B cell (primary cell): ENCODE results near the gene GAMT. TPM values are rescaled to one million over a fixed set of nuclear protein-coding genes. Genes with fewer than 3 reads are reported as not detected.

Experiments used
- ATAC-seq: fragments of 200-7000 bp; cut with Tn5 transposase; one replicate; pipeline ENCODE4 v1.10.0; 2021; ENCODE audit warnings: low read depth, mild to moderate bottlenecking, moderate number of reproducible peaks, moderate library complexity
- CTCF ChIA-PET: fragments of 350-600 bp; sonication (Branson Sonifier 250); formaldehyde crosslinking; loops from one replicate; lab custom pipeline; 2021; ENCODE audit warnings: antibody characterized with exemption, inconsistent platforms; lab: Charles Lee
- POLR2A ChIA-PET: fragments of 350-600 bp; sonication (Branson Sonifier 250); formaldehyde crosslinking; loops from one replicate; lab custom pipeline; 2021; ENCODE audit warnings: antibody characterized with exemption; lab: Charles Lee
- DNase-seq: peaks from one replicate; pipeline ENCODE4 v3.0.0; 2013
- H2AFZ ChIP-seq: 2 replicates; pipeline ENCODE4 v1.6.1; 2012; ENCODE audit warnings: mild to moderate bottlenecking, low read depth, low read length; ENCODE audit not compliant: insufficient read depth, poor library complexity, severe bottlenecking
- H3K27ac ChIP-seq, 2 donors: 1 replicate in 1 of 2; 2 replicates in 1 of 2; pipeline ENCODE4 v1.5.1; 2012 to 2013; ENCODE audit warnings: low read length in 2 of 2, mild to moderate bottlenecking in 2 of 2, moderate library complexity in 1 of 2
- H3K27me3 ChIP-seq, 4 experiments: fragments of 200-600 bp in 1 of 4; sonication (generic) in 1 of 4; replicated peaks in 1 of 4; 1 replicate in 2 of 4; 2 replicates in 2 of 4; pipeline versions ENCODE4 v1.6.1 to v1.7.0; 2013 to 2016; ENCODE audit warnings: low read length in 3 of 4, mild to moderate bottlenecking in 2 of 4, mixed read lengths in 1 of 4, moderate library complexity in 1 of 4; ENCODE audit not compliant: insufficient read depth in 4 of 4, control insufficient read depth in 3 of 4; ENCODE audit errors: control extremely low read depth in 1 of 4
- H3K36me3 ChIP-seq, 2 experiments: replicated peaks in 1 of 2; 1 replicate in 1 of 2; 2 replicates in 1 of 2; pipeline versions ENCODE4 v1.6.1 to v1.7.1; 2013; ENCODE audit warnings: low read length in 1 of 2; ENCODE audit not compliant: insufficient read depth in 2 of 2, control insufficient read depth in 1 of 2; ENCODE audit errors: control extremely low read depth in 1 of 2, extremely low read depth in 1 of 2
- H3K4me1 ChIP-seq, 2 donors: fragments of 200-600 bp in 1 of 2; sonication (generic) in 1 of 2; 1 replicate in 1 of 2; 2 replicates in 1 of 2; pipeline versions ENCODE4 v1.5.1 to v1.6.1; 2013 to 2017; ENCODE audit warnings: low read length in 2 of 2; ENCODE audit not compliant: control insufficient read depth in 2 of 2, insufficient read depth in 2 of 2
- H3K4me2 ChIP-seq: replicated peaks from 2 replicates; pipeline ENCODE3; 2012; ENCODE audit warnings: mild to moderate bottlenecking, low read depth, low read length; ENCODE audit not compliant: poor library complexity, severe bottlenecking
- H3K4me3 ChIP-seq, 5 experiments: fragments of 200-600 bp in 1 of 5; sonication (generic) in 1 of 5; 1 replicate in 3 of 5; 2 replicates in 2 of 5; pipeline versions ENCODE4 v1.5.1 to v1.7.0; 2011 to 2016; ENCODE audit warnings: low read length in 4 of 5, mild to moderate bottlenecking in 4 of 5, low read depth in 2 of 5, control low read depth in 1 of 5, moderate library complexity in 1 of 5; ENCODE audit not compliant: insufficient read depth in 1 of 5; ENCODE audit errors: control extremely low read depth in 1 of 5, extremely low read depth in 1 of 5
- H3K79me2 ChIP-seq: fragments of 200-600 bp; sonication (generic); one replicate; pipeline ENCODE4 v1.6.0; 2016; ENCODE audit warnings: low read length; ENCODE audit not compliant: control insufficient read depth, insufficient read depth
- H3K9ac ChIP-seq: fragments of 200-600 bp; sonication (generic); 2 replicates; pipeline ENCODE4 v1.6.1; 2017; ENCODE audit warnings: mild to moderate bottlenecking, low read length, moderate library complexity
- H3K9me3 ChIP-seq, 3 donors: one replicate each; pipeline versions ENCODE4 v1.6.1 to v1.7.1; 2013; ENCODE audit warnings: low read length in 2 of 3; ENCODE audit not compliant: control insufficient read depth in 2 of 3, insufficient read depth in 1 of 3; ENCODE audit errors: control extremely low read depth in 1 of 3
- H4K20me1 ChIP-seq: 2 replicates; pipeline ENCODE4 v1.6.0; 2012; ENCODE audit warnings: mild to moderate bottlenecking, low read length; ENCODE audit not compliant: insufficient read depth, control insufficient read depth, poor library complexity, severe bottlenecking
- H3K27ac Mint-ChIP-seq: one replicate; pipeline ENCODE4 v1.8.0; 2021; ENCODE audit warnings: mixed read lengths
- H3K27me3 Mint-ChIP-seq: one replicate; pipeline ENCODE4 v1.8.0; 2021; ENCODE audit warnings: mixed read lengths
- H3K4me1 Mint-ChIP-seq: one replicate; pipeline ENCODE4 v1.8.0; 2021; ENCODE audit warnings: mixed read lengths
- H3K4me3 Mint-ChIP-seq: one replicate; pipeline ENCODE4 v1.8.0; 2021; ENCODE audit warnings: mixed read lengths
- H3K9me3 Mint-ChIP-seq: one replicate; pipeline ENCODE4 v1.8.0; 2022; ENCODE audit warnings: mixed read lengths; ENCODE audit not compliant: insufficient read depth
- CTCF ChIP-seq: fragments of 200-600 bp; IDR thresholded peaks from one replicate; pipeline ENCODE4 v1.8.0; 2022; ENCODE audit warnings: antibody characterized with exemption, mild to moderate bottlenecking
- EZH2 ChIP-seq: IDR thresholded peaks from 2 replicates; pipeline ENCODE4 v1.6.1; 2012; ENCODE audit warnings: borderline replicate concordance, low read depth, mild to moderate bottlenecking, moderate library complexity, low read length; ENCODE audit not compliant: insufficient read depth, poor library complexity, severe bottlenecking
- WGBS: methylation state at CpG from one replicate; pipeline ENCODE4 v1.1.5; 2013; ENCODE audit warnings: missing lambda C conversion rate; ENCODE audit not compliant: insufficient coverage; 5-methylcytosine and 5-hydroxymethylcytosine counted together
- intact Hi-C: fragments of 100-400 bp; cut with micrococcal nuclease; formaldehyde crosslinking; loops from one replicate; pipeline ENCODE4 v1.10.0; 2022
- polyA plus RNA-seq: library from polyadenylated mRNA; depleted of rRNA; stranded (reverse); fragments of >200 nt; gene quantifications from 2 replicates; pipeline ENCODE4 v1.2.3, GENCODE V29; 2012
- total RNA-seq, 2 donors: library from RNA; stranded (reverse); fragments of 120-200 nt in 1 of 2; gene quantifications; 1 replicate in 1 of 2; 2 replicates in 1 of 2; pipeline versions ENCODE4 v1.2.3 to v1.2.4, GENCODE V29; 2013 to 2022

GAMT gene
- total and polyA plus RNA-seq, 2 donors (not counting 1 experiment from before 2014, with no cell fraction given) = 8.8 to 12.1 TPM

GRCh38 chr19:1438933-1439354, 37.6 kb upstream of the GAMT start:
- H3K4me3 ChIP-seq = peak overlapping the region; percentile 32 to 100 (median 97)
- intact Hi-C loops = loop anchor here (1.0 kb wide), 1 partner anchor 32 kb away; the partner anchor contains the start of gene DAZAP1
- no peaks in the 10 kb centered on the region for H3K27me3 ChIP-seq
- no peak overlapping the region for H2AFZ ChIP-seq
- peak overlapping the region; percentile 99 for H3K9ac ChIP-seq
- Mint-ChIP-seq H3K9me3 (no peaks in the 10 kb centered on the region), H3K27me3 (no peaks in the 10 kb centered on the region), H3K27ac (peak overlapping the region; percentile 99), H3K4me1 (peaks cover 18% of the 10 kb centered on the region), H3K4me3 (peak overlapping the region; percentile 99)
- POLR2A ChIA-PET = interaction anchor here (0.9 kb wide), 1 partner anchor 27 kb away, joined by 3 read pairs; no protein-coding TSS in a partner anchor
- DNase-seq = no peak
- no peak for ATAC-seq
- H3K4me2 ChIP-seq = peak overlapping the region; percentile 91
- CTCF ChIA-PET = no interaction called here
- under 1% methylated on average over 25 of the region's 26 CpGs for WGBS
- H3K36me3 ChIP-seq = peaks cover 0 to 38% of the 10 kb centered on the region in 2 experiments
- H4K20me1 ChIP-seq = peaks cover 63% of the 10 kb centered on the region
- H3K4me1 ChIP-seq = peaks cover 7 to 16% of the 10 kb centered on the region in 2 donors
- peaks cover 21% of the 10 kb centered on the region for H3K79me2 ChIP-seq
- peak overlapping the region in 1 of 2 donors; percentile 95 for H3K27ac ChIP-seq
- TF ChIP-seq CTCF (no peak), EZH2 (no peak)
- H3K9me3 ChIP-seq = no peaks in the 10 kb centered on the region
